RWPE2 (cell line): ENCODE measurements around the gene ARHGAP27.

Experiments used
- ATAC-seq: fragments of 200-7000 bp; cut with Tn5 transposase; 3 replicates; pipeline ENCODE4 v1.9.1; 2021; ENCODE audit warnings: low read depth
- DNase-seq: peaks from one replicate; pipeline ENCODE4 v3.0.0-alpha.2; 2020; ENCODE audit warnings: low spot score
- H3K27ac ChIP-seq: fragments of 450-650 bp; 2 replicates; pipeline ENCODE4 v1.5.1; 2017; ENCODE audit warnings: mild to moderate bottlenecking; ENCODE audit not compliant: poor library complexity, severe bottlenecking
- H3K27me3 ChIP-seq: fragments of 250-450 bp; sonication (Bioruptor Pico); 2 replicates; pipeline ENCODE4 v1.5.1; 2021; ENCODE audit warnings: mild to moderate bottlenecking, moderate library complexity; ENCODE audit not compliant: insufficient read depth, poor library complexity, severe bottlenecking
- H3K36me3 ChIP-seq: fragments of 250-450 bp; sonication (Bioruptor Pico); 2 replicates; pipeline ENCODE4 v1.5.1; 2020; ENCODE audit warnings: low read depth, mild to moderate bottlenecking, moderate library complexity
- H3K4me1 ChIP-seq: fragments of 250-450 bp; sonication (Bioruptor Pico); 2 replicates; pipeline ENCODE4 v1.5.1; 2021; ENCODE audit warnings: mild to moderate bottlenecking, moderate library complexity; ENCODE audit not compliant: insufficient read depth, poor library complexity, severe bottlenecking
- H3K4me3 ChIP-seq: fragments of 250-450 bp; sonication (Bioruptor Pico); 2 replicates; pipeline ENCODE4 v1.5.1; 2021; ENCODE audit warnings: mild to moderate bottlenecking, moderate library complexity; ENCODE audit not compliant: severe bottlenecking
- H3K9me3 ChIP-seq: fragments of 250-450 bp; sonication (Bioruptor Pico); 2 replicates; pipeline ENCODE4 v1.5.1; 2021; ENCODE audit warnings: mild to moderate bottlenecking, moderate library complexity; ENCODE audit not compliant: severe bottlenecking
- CTCF ChIP-seq: fragments of 450-650 bp; IDR thresholded peaks from one replicate; pipeline ENCODE4 v1.5.1; 2017; ENCODE audit warnings: mild to moderate bottlenecking, moderate library complexity; ENCODE audit not compliant: poor library complexity, severe bottlenecking

ARHGAP27 gene

DNA sequence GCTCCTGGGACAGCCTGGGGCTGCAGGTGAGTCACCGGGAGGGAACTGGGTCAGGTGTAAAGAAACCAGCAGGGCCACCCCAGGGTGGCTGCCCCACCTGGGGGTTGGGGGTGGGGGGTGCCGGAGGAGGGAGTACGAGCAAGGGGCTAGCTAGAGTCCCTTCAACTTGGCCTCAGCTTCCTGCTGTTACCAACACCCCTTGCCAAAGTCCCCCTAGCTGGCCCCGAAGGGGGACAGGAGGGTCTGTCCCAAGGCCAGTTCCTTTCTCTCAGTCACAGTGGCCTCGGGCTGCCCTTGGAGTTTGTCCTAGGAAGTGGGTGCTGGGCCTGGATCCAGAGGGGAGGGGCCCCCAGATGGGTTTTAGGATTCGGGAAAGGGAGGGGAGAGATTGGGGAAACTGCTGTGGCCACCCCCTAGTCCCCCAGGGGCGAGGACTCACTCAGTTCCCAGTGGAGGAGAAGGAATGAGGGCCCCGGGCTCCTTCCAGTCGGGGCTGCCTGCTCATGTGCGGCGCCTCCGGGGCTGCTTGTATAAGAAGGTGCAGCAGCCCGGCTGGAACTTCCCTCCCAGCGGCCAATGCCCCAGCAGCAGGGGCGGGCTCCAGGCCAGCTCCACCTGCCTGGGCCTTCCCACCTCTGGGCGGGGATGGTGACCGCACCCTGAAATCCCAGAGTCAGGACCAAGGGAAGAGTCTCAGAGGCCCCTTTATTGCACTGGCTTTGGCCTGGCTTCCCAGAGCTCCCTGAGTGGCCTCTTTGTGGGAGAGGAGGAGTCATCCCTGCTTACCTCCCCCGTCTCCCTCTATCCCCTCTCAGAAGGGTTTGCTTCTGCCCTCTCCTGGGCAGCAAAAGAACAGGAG, 7.3 kb downstream of the ARHGAP27 start:
- peak overlapping the region; percentile 66 for H3K27ac ChIP-seq
- peak; percentile 92 for DNase-seq
- peak overlapping the region; percentile 41 for H3K4me3 ChIP-seq
- no peaks in the 10 kb centered on the region for H3K4me1 ChIP-seq
- no peaks in the 10 kb centered on the region for H3K27me3 ChIP-seq
- TF ChIP-seq CTCF = peak; percentile 56
- no peaks in the 10 kb centered on the region for H3K9me3 ChIP-seq
- no peaks in the 10 kb centered on the region; the same call in 1 of the 2 replicates for H3K36me3 ChIP-seq
- ATAC-seq = peak; percentile 89

DNA sequence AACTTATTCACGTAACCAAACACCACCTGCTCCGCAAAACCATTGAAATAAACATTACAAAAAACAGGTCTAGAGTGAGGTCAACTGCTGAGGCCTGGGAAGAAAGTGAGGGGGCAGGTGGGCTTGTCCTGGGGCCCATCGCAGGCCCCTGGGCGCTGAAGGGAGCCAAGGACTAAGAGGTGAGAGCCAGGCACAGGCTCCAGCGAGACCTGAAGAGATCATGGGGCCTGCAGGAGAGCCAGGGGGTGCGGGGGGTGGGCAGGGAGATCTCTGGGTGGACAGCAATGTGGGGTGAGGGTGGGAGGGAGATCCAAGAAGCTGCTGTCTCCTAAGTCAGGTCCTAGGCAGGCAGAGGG, 7.9 kb downstream of the ARHGAP27 start:
- DNase-seq (no peak), ATAC-seq (no peak)
- H3K4me1 ChIP-seq = no peaks in the 10 kb centered on the region
- H3K27me3 ChIP-seq = no peaks in the 10 kb centered on the region
- no peak for TF ChIP-seq CTCF
- no peaks in the 10 kb centered on the region; the same call in 1 of the 2 replicates for H3K36me3 ChIP-seq
- H3K9me3 ChIP-seq = no peaks in the 10 kb centered on the region
- peak overlapping the region; percentile 66 for H3K27ac ChIP-seq
- H3K4me3 ChIP-seq = peak overlapping the region; percentile 41

- no peaks in the 10 kb centered on the region for H3K4me1 ChIP-seq
- H3K27me3 ChIP-seq = no peaks in the 10 kb centered on the region
- no peak for TF ChIP-seq CTCF
- no peak overlapping the region for H3K4me3 ChIP-seq
- H3K9me3 ChIP-seq = no peaks in the 10 kb centered on the region
- no peak for ATAC-seq
- H3K27ac ChIP-seq = no peak overlapping the region
- H3K36me3 ChIP-seq = no peaks in the 10 kb centered on the region; the same call in 1 of the 2 replicates
- no peak for DNase-seq
Observed at GRCh38 chr17:45423975-45424335, 8.7 kb downstream of the ARHGAP27 start.

DNA sequence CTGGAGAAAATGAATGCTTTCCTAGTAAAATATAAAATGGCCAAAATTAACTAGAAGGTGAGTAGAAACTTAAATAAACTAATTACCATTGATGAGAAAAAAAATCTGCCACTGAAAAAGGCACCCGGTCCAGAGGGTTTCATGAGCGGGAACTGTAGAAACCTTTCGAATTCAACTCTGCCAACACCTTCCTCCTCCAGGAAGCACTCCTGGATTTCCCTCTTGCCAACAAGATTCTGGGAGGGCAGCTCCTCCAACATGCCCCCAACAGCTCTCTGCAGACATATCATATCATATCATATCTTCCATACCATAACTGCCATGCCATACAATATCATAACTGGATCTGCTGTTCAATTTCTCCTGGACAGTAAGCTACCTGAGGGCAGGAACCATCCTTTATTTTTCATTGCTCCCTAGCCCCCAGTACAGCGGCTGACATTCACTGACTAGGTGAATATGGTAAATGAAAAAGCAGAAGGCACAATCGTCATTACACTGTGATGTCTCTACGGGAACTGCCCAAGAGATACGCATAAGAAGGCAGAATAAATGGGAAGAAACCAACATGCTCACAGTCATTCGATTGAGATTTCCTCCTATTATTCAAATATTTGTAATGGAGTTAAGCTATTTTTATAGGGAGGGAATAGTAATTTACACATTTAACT, 9.2 kb downstream of the ARHGAP27 start:
- Histone ChIP-seq H3K4me1 (no peaks in the 10 kb centered on the region), H3K9me3 (no peaks in the 10 kb centered on the region), H3K36me3 (no peaks in the 10 kb centered on the region; the same call in 1 of the 2 replicates), H3K27ac (no peak overlapping the region), H3K27me3 (no peaks in the 10 kb centered on the region), H3K4me3 (no peak overlapping the region)
- TF ChIP-seq CTCF = no peak
- DNase-seq (no peak), ATAC-seq (no peak)
